Fibroblast of skin of left biceps (primary cell): ENCODE results near the gene KRT38.
"Not testable (repeated sequence)": the region's sequence is repeated elsewhere in the genome, so short reads cannot be mapped to it uniquely, and the experiment has no call there.

Experiments used
- DNase-seq, 2 experiments: peaks; one replicate each; pipeline ENCODE4 v3.0.0-alpha.2; 2013; ENCODE audit warnings: low read depth in 2 of 2

Gene KRT38

GRCh38 chr17:41462705-41463104, 21.9 kb upstream of the KRT38 start:
- DNase-seq, result no peak

DNA sequence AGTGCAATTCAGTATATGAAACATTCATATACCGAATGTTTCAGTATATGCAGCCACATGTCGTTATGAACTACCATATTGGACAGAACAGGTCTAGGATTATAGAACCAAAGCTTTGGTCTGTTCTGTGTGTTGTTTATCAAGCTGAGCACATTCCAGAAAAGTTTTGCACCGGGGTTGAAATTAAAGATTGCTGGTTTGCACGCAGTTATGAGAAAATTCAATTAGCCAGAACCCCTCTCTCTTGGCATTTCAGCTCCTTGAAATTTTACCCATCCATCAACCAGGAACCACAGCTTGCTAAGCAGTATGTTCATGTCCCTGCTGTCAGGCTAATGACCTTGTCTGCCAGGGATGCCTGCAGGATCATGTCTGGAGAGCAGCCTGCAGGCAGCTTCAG, 16.9 kb upstream of the KRT38 start:
- DNase-seq, result no peak

- DNase-seq, result no peak
These were observed 15.4 kb upstream of the KRT38 start for GRCh38 chr17:41456204-41456603.

- no peak for DNase-seq
These were observed 14.5 kb upstream of the KRT38 start for GRCh38 chr17:41455236-41455635.

DNA sequence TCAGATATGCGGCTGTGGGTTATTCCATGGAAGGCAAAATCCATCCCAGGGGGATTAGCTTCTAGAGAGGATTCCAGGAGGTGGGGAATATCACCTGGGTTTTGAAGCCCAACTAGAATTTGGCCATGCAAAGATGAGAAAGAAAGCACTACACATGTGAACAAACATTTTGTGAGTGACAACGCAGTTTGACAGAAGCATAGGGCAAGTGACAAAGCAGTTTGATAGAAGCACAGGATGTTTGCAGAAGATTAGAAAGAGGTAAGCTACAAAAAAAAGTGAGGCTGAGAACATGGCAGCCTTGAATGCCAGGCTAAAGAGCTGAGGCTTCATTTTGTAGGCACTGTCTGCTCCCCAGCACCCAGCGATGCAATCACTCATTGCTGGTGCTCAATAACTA, 12.3 kb upstream of the KRT38 start:
- DNase-seq, result no peak

GRCh38 chr17:41452281-41452680, 11.5 kb upstream of the KRT38 start:
- no peak for DNase-seq

DNA sequence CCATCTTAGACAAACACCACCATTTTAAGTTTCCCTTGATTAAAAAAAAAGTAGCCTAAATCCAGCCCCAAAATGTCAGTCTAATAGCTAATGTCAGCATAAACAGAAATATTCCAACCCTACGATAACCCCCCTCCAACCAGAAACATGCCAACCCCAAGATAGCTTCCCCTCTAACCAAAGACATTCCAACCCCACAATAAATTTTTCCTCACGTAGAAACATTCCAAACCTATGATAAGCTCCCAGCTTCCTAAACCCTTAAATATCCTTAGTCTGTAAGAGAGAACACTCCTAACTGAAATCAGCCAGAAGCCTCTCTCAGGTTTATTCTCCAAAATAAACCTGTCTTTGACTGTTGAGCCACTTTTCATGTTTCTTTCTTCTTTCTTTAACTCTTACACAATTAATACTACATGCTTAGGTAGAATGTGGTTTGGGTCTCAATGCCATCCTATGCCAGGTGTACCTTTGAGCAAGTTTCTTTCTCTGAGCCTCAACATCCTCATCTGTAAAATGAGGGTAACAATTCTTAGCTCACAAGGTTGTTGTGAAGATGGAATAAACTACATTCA, 10.5 kb upstream of the KRT38 start:
- DNase-seq, result peak; percentile 12 to 17

- DNase-seq, result no peak
These were observed 8.2 kb upstream of the KRT38 start for GRCh38 chr17:41449008-41449407.

GRCh38 chr17:41448506-41448905, 7.7 kb upstream of the KRT38 start:
- DNase-seq, result no peak

- peak; percentile 12 to 31 for DNase-seq
These were observed 6.0 kb upstream of the KRT38 start for GRCh38 chr17:41446806-41447205.

DNA sequence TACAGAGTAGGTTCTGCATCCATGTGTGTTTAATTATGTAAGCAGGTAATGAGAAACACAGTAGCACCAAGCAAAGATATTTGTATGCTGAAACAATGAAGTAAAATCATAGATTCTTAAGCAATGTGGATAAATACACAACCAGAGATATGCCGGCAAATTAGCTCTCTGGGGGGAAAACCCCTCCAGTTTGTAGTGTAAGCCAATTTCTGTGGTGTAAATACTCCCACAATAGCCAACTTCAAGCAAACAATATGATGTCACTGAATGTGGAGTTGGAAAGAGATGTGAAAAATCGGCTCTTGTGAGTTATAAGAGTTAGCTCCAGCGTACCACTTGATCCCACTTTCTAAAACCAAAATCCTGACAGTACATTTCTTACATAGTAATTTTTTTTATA, 3.9 kb upstream of the KRT38 start:
- DNase-seq, result no peak

GRCh38 chr17:41444186-41444585, 3.4 kb upstream of the KRT38 start:
- no peak for DNase-seq

GRCh38 chr17:41442739-41443138, 2.0 kb upstream of the KRT38 start:
- DNase-seq, result no peak

- no peak for DNase-seq
These were observed 1.4 kb downstream of the KRT38 start for GRCh38 chr17:41439375-41439774.

DNA sequence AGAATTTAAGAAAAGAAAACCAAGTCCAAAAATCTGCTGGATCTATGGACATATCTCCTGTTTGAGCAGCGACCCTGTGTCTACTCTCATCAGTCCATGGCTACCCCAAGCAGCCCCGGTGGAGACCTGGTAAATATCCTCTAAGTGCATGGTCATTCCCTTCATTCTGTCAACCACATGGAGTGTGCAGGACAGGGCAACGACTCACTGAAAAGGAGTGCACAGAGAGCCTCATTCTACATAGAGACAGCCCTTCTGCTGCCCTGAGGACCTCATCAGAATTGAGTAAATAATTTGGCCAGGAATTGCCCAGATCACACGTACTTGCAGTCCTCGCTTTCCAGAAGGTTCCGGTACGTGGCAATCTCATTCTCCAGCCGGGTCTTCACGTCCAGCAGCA, 3.0 kb downstream of the KRT38 start:
- DNase-seq, result no peak

- DNase-seq, result no peak
These were observed 3.5 kb downstream of the KRT38 start for GRCh38 chr17:41437254-41437653.

- DNase-seq, result no peak
These were observed 6.4 kb downstream of the KRT38 start for GRCh38 chr17:41434415-41434814.

GRCh38 chr17:41434005-41434404, 6.8 kb downstream of the KRT38 start:
- no peak for DNase-seq

DNA sequence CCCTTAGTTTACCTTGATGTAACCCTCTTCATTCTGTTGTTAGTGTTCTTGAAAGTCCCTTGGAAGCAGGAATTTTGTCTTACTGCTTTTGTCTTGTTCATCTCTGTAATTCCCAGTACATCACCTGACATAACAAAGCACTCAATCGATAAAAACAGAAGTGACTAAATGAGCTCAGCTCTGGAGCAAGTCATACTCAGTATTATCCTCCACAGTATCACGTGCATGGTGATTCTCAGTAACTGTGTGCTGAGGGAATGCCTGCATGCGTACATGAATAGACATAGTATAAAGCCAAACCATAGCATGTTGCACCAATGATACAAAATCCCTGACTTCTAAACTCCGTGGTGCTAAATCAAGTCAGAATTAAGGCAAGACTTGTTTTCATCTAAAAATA, 7.2 kb downstream of the KRT38 start:
- DNase-seq, result no peak

- DNase-seq, result not testable (repeated sequence)
These were observed 10.4 kb downstream of the KRT38 start for GRCh38 chr17:41430376-41430775.

DNA sequence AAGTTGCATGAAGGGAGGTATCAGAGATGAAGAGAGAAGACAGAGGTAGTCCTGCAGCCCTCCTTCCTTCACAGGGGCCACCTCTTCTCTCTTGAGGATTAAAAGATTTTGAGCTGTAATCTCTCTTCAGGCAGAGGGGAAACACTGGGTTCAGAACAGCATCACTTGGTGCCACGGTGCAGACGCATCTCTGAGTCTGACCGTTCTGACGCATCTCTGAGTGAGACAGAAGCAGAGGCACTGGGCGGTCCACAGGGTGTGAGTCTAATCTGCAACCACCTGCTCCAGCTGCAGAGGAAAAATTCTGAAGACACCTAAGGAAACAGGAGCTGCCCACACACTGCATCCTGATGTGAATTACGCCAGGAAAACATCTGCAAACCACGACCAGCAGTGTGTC, 11.1 kb downstream of the KRT38 start:
- no peak for DNase-seq

DNA sequence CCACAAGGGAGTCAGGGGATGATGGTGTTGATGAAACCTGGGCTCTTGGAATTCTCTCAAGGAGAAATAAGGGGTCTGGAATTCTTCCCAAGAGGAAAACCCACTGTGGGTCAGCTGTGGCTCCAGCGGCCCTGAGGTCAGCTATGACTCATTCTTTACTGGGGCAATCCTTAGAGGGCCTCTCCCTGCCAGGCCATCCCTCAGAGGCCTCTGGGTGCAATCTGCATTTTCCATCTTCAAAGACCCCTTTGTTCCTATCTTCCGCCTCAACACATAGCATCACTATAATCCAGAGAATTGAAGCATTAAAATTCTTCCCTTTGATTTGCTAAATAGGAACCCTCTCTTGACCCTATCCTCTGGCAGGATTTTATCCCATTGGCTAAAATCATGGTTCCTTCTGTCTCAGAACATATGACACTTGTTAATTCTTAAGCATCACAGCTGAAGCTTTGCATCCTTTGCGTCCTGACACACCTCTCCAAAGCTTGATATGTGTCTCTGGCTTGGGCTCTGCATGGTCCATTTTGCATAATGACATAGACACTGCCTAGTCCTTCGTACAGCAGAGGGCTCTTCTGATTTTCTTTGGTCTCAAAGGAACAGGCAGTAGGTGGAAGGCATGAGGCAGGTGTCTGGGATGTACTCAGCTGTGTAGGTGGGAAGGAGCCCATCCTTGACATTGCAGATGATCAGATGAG, 12.0 kb downstream of the KRT38 start:
- no peak for DNase-seq

DNA sequence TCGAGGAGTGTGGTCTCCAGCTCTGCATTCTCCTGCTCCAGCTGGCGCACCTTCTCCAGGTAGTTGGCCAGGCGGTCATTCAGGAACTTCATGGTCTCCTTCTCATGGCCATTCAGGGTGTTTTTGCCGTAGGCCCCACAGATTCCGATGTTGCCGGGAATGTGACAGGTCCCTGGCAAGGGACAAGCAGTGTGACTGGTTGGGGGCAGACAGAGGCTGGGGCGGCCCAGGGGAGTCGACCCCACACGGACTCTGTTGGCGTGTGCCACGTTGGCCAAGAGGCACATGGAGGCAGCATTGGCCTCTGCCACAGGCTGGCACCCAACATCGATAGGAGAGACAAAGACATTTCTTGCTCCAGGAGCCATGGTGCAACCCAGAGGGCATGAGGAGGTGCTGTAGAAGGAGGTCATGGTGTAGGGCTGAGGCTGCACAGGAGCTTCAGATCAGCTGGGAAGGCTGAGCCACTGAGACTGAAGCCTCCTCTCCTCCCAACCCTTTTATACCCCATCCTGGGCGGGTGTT, 16.6 kb downstream of the KRT38 start, which contains the start of gene KRT37:
KRT37 (minus strand) TSS at position 475 of the 525 bp plus-strand sequence; CDS start at position 413, 62 bp downstream.
- no peak for DNase-seq
